ENCODE measurements around the gene FARS2. TPM values are rescaled to one million over a fixed set of nuclear protein-coding genes. Genes with fewer than 3 reads are reported as not detected.

FARS2 gene
- total and polyA plus RNA-seq, 2 of the 13 experiments (the other 11 are each of a cell fraction or from before 2014, with no cell fraction given): 15.4 to 26.0 TPM

GRCh38 chr6:5713519-5713918 lies 452.2 kb downstream of the FARS2 start (continued):
- TF ChIP-seq ZNF558 (CRISPR knock-in tag; IDR thresholded peaks at IDR 0.05; ENCODE audit: borderline replicate concordance): no peak
- TF ChIP-seq KDM6A (CRISPR knock-in tag; IDR thresholded peaks at IDR 0.05; ENCODE audit: low read depth): peak; percentile 69; the same call in 1 of the 2 replicates
- TF ChIP-seq ZFP37 (CRISPR knock-in tag; IDR thresholded peaks at IDR 0.05; ENCODE audit: borderline replicate concordance): no peak
- TF ChIP-seq ZNF205 (CRISPR knock-in tag; IDR thresholded peaks at IDR 0.05): peak; percentile 67; the same call in 1 of the 2 replicates
- no peak for TF ChIP-seq SNAI1 (CRISPR knock-in tag; IDR thresholded peaks at IDR 0.05; ENCODE audit: borderline replicate concordance)
- TF ChIP-seq ARID3A (IDR thresholded peaks at IDR 0.05; ENCODE audit: low read depth, low read length): peak; percentile 37; the same call in 1 of the 2 replicates
- TF ChIP-seq ZNF280D (CRISPR knock-in tag; IDR thresholded peaks at IDR 0.05): no peak
- TF ChIP-seq ZNF281 (CRISPR knock-in tag; IDR thresholded peaks at IDR 0.05; ENCODE audit: borderline replicate concordance): 0 out of 2 replicates have a peak, but pooled peaks have one; percentile 13
- peak; percentile 83 for TF ChIP-seq HHEX (CRISPR knock-in tag; IDR thresholded peaks at IDR 0.05)
- peak; percentile 98 for TF ChIP-seq SOX5 (CRISPR knock-in tag; IDR thresholded peaks at IDR 0.05; ENCODE audit: borderline replicate concordance)
- TF ChIP-seq CREB1 (IDR thresholded peaks at IDR 0.05): no peak
- TF ChIP-seq CREB1 (CRISPR knock-in tag; IDR thresholded peaks at IDR 0.05): 0 out of 2 replicates have a peak, but pooled peaks have one; percentile 46
- TF ChIP-seq ZMAT3 (CRISPR knock-in tag; conservative IDR thresholded peaks at IDR 0.05): no peak
- no peak for TF ChIP-seq RBFOX2 (IDR thresholded peaks at IDR 0.05; ENCODE audit: low read depth, low read length)
- TF ChIP-seq ZKSCAN1 (IDR thresholded peaks at IDR 0.05; ENCODE audit: low read length): 0 out of 2 replicates have a peak, but pooled peaks have one; percentile 13
- peak; percentile 49; the same call in 1 of the 2 replicates for TF ChIP-seq CSRNP1 (CRISPR knock-in tag; IDR thresholded peaks at IDR 0.05)
- no peak for TF ChIP-seq ZNF343 (CRISPR knock-in tag; IDR thresholded peaks at IDR 0.05)
- TF ChIP-seq PHF8 (CRISPR knock-in tag; IDR thresholded peaks at IDR 0.05): peak; percentile 40; the same call in 1 of the 2 replicates

Data from HepG2 (cell line).